ENCODE measurements around the gene DNAAF5.

The DNAAF5 gene

DNA sequence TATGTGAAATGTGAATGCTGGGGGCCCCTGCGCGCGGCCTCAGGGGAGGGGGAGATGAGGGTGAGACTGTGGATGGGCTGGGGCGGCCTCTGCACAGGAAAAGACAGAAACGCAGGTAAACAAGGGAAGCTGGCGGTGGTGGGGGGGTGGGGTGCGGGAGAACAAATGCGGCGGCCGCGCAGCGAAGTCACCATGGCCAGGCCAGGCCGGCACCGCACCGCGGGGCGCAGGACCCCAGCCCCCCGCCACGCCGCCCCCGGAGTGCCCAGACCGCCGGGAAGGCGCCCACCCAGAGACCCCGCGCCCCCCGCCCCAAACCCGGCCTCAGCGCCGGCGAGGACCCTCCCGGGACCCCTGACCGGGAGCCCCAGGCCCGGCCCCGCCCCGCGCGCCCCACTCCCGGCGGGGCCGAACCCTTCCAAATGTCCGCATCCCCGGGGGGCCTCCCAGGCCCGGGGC, 14.5 kb upstream of the DNAAF5 start:
- Histone ChIP-seq H3K36me3 (peaks cover 0 to 14% (median 0%) of the 10 kb centered on the region in 11 experiments; a peak in 3 of 22 replicates), H3K27me3 (peaks cover 6 to 30% (median 17%) of the 10 kb centered on the region in 11 experiments; a peak in 20 of 22 replicates), H3K4me1 (peaks cover 0 to 34% (median 10%) of the 10 kb centered on the region in 10 experiments; a peak in 12 of 20 replicates), H3K4me3 (peak overlapping the region in 3 of 10 experiments; percentile 25 to 39 (median 33); a peak in 3 of 20 replicates), H3K4me2 (peak overlapping the region in 9 of 11 experiments; percentile 25 to 48 (median 42); a peak in 9 of 22 replicates), H3K9ac (no peak overlapping the region), H3K27ac (no peak overlapping the region), H3K9me3 (replicated peaks in 1 of 11) (peaks cover 0 to 4% (median 0%) of the 10 kb centered on the region in 11 experiments; a peak in 1 of 22 replicates), H4K20me1 (peaks cover 0 to 13% (median 0%) of the 10 kb centered on the region in 11 experiments; a peak in 7 of 22 replicates)
- TF ChIP-seq Cebpa-rat (IDR thresholded peaks at IDR 0.05), result no peak

DNA sequence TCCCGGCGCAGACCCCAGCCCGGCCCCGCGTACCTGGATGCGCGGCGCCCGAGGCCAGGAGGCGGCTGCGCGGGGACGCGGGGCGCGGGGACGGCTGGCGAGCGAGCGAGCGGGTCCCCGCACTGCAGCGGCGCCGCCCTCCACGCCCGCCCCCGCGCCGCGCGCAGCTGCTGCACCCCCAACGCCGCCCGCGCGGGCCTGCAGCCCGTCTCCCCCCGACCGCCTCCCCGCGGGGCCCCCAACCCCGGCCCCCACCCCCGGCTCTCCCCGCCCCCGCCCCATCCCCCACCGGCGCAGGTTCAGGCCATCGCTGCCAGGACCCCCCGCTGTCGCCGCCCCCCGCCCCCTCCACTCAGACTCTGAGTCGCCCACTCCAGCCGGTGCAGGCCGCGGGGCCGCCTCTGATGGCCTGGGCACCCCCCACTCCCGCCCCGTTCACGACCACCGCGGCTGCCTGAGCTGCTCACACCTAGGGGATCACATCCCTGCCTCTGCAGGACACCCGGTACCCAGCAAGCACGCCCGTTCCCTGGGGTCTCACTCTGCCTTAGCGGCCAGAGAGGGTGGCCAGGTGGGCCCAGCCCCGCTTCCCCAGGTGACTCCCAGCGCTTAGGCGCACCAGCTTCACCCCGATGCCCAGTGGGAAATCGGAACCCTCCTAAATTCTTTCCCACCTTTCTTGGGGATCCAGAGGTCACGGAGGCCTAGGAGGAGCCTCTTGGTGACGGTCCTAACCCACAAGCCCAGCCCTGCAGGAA, 13.9 kb upstream of the DNAAF5 start:
- peaks cover 0 to 37% (median 11%) of the 10 kb centered on the region in 10 experiments; a peak in 14 of 20 replicates for H3K4me1 ChIP-seq
- H3K9ac ChIP-seq, result no peak overlapping the region
- H3K27ac ChIP-seq, result no peak overlapping the region
- H3K4me3 ChIP-seq, result peak overlapping the region in 3 of 10 experiments; percentile 25 to 39 (median 33); a peak in 3 of 20 replicates
- peaks cover 6 to 30% (median 17%) of the 10 kb centered on the region in 11 experiments; a peak in 20 of 22 replicates for H3K27me3 ChIP-seq
- H4K20me1 ChIP-seq, result peaks cover 0 to 13% (median 0%) of the 10 kb centered on the region in 11 experiments; a peak in 7 of 22 replicates
- TF ChIP-seq Cebpa-rat (IDR thresholded peaks at IDR 0.05), result no peak
- peak overlapping the region in 10 of 11 experiments; percentile 8 to 48 (median 38); a peak in 11 of 22 replicates for H3K4me2 ChIP-seq
- peaks cover 0 to 4% (median 0%) of the 10 kb centered on the region in 11 experiments; a peak in 1 of 22 replicates for H3K9me3 ChIP-seq (replicated peaks in 1 of 11)
- H3K36me3 ChIP-seq, result peaks cover 0 to 8% (median 0%) of the 10 kb centered on the region in 11 experiments; a peak in 3 of 22 replicates

DNA sequence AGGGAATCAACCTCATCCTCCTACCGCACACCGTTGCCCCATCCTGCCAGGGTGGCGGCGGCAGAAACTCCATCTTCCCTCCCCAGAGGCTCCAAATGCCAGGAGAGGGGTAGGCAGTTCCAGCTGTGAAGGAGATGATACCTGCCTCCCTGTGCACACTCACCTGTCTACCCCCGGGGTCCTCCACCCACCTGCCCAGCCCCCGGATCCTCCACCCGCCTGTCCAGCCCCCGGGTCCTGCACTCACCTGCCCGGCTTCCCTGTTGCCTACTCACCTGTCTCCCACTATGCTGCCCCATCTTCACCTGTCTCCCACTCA, 13.4 kb upstream of the DNAAF5 start:
- Histone ChIP-seq H3K9ac (no peak overlapping the region), H3K4me1 (peaks cover 0 to 40% (median 14%) of the 10 kb centered on the region in 10 experiments; a peak in 14 of 20 replicates), H3K27me3 (peaks cover 6 to 30% (median 17%) of the 10 kb centered on the region in 11 experiments; a peak in 20 of 22 replicates), H3K9me3 (replicated peaks in 1 of 11) (peaks cover 0 to 4% (median 0%) of the 10 kb centered on the region in 11 experiments; a peak in 1 of 22 replicates), H3K4me2 (peak overlapping the region in 2 of 11 experiments; percentile 8 to 10; a peak in 3 of 22 replicates), H3K4me3 (no peak overlapping the region), H3K27ac (no peak overlapping the region), H4K20me1 (peaks cover 0 to 13% (median 0%) of the 10 kb centered on the region in 11 experiments; a peak in 7 of 22 replicates), H3K36me3 (peaks cover 0 to 6% (median 0%) of the 10 kb centered on the region in 11 experiments; a peak in 3 of 22 replicates)
- no peak for TF ChIP-seq Cebpa-rat (IDR thresholded peaks at IDR 0.05)

DNA sequence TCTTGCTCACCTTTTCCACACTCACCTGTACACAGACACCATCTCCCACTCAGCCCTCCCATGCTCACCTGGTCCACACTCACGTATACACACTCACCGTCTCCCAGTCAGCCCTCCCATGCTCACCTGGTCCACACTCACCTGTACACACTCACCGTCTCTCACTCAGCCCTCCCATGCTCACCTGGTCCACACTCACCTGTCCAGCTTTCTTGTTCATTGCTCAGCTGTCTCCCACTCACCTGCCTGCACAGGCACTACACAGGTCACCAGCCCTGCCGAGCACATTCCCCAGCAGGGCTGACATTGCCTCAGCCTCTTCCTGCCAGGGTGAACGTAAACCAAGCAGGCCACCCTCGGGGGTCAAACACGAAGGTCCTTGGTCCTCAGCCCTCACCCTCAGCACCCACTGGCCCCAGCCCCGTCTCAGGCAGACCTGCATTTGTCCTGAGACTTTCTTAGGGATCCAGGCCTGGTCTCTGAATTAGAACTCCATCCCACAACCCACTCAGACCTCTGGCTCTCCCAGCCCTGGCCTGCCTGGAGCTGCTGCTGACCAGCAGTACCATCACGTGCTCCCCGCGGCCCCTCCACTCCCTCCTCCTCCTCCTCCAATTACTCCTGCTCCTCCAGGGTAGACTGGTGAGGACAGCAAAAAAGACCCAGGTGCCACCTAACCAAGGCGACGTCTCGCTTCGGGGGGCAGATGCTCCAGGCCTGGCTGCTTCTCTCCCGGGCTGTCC, 12.8 kb upstream of the DNAAF5 start:
- H3K27me3 ChIP-seq, result peaks cover 6 to 30% (median 17%) of the 10 kb centered on the region in 11 experiments; a peak in 20 of 22 replicates
- H4K20me1 ChIP-seq, result peaks cover 0 to 13% (median 0%) of the 10 kb centered on the region in 11 experiments; a peak in 7 of 22 replicates
- no peak overlapping the region for H3K9ac ChIP-seq
- H3K4me1 ChIP-seq, result peaks cover 0 to 40% (median 14%) of the 10 kb centered on the region in 10 experiments; a peak in 14 of 20 replicates
- peaks cover 0 to 6% (median 0%) of the 10 kb centered on the region in 11 experiments; a peak in 3 of 22 replicates for H3K36me3 ChIP-seq
- no peak overlapping the region for H3K4me2 ChIP-seq
- peaks cover 0 to 4% (median 0%) of the 10 kb centered on the region in 11 experiments; a peak in 1 of 22 replicates for H3K9me3 ChIP-seq (replicated peaks in 1 of 11)
- no peak overlapping the region for H3K27ac ChIP-seq
- TF ChIP-seq Cebpa-rat (IDR thresholded peaks at IDR 0.05), result no peak
- H3K4me3 ChIP-seq, result no peak overlapping the region

DNA sequence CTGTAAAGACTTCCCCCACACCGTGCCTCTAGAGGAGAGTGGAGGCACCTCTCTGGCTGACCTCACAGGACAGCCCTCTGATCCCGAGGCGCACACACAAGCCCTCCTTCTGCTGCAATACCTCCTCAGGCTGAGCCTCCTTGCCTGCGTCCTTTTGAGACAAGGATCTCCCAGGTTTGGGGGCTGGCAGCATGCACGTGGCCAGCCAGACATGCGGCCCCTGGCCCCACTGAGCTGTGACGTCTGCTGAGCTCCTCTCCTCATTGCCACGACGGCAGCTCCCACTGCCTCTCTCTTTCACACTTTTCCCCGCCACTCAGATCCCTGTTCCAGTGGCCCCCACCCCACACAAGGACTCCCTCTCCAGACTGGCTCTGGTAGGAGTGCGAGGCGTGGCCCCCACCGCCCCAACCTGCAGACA, 12.2 kb upstream of the DNAAF5 start:
- Histone ChIP-seq H3K4me2 (no peak overlapping the region), H3K4me3 (no peak overlapping the region), H3K27ac (no peak overlapping the region), H3K27me3 (peaks cover 6 to 30% (median 17%) of the 10 kb centered on the region in 11 experiments; a peak in 20 of 22 replicates), H3K4me1 (peaks cover 0 to 41% (median 14%) of the 10 kb centered on the region in 10 experiments; a peak in 14 of 20 replicates), H3K36me3 (peaks cover 0 to 6% (median 0%) of the 10 kb centered on the region in 11 experiments; a peak in 3 of 22 replicates), H3K9ac (no peak overlapping the region), H4K20me1 (peaks cover 0 to 13% (median 0%) of the 10 kb centered on the region in 11 experiments; a peak in 7 of 22 replicates), H3K9me3 (replicated peaks in 1 of 11) (peaks cover 0 to 4% (median 0%) of the 10 kb centered on the region in 11 experiments; a peak in 1 of 22 replicates)
- TF ChIP-seq Cebpa-rat (IDR thresholded peaks at IDR 0.05), result no peak

DNA sequence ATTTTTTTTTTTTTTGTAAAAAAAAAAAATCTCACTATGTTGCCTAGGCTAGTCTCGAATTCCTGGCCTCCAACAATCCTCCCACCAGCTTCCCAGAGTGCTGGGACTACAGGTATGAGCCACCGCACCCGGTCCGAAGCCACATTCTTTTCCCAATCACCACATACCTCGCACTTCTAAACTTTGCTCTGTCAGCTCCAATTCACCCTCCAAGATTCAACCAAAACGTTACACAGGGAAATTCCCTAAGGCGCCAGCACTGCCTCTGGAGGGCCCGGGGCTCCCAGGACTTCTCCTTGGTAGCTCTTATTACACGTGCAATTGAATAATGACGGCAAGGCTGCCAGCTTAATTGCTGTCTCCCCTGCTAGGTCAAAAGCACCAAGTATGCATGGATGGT, 10.3 kb upstream of the DNAAF5 start:
- H3K27me3 ChIP-seq, result peaks cover 6 to 26% (median 17%) of the 10 kb centered on the region in 11 experiments; a peak in 20 of 22 replicates
- no peak overlapping the region for H3K9ac ChIP-seq
- H3K36me3 ChIP-seq, result peaks cover 0 to 9% (median 0%) of the 10 kb centered on the region in 11 experiments; a peak in 4 of 22 replicates
- no peak overlapping the region for H3K27ac ChIP-seq
- peak overlapping the region in 2 of 11 experiments; percentile 9 to 24; a peak in 2 of 22 replicates for H3K4me2 ChIP-seq
- H4K20me1 ChIP-seq, result peaks cover 0 to 13% (median 0%) of the 10 kb centered on the region in 11 experiments; a peak in 7 of 22 replicates
- no peak overlapping the region for H3K4me3 ChIP-seq
- no peak for TF ChIP-seq Cebpa-rat (IDR thresholded peaks at IDR 0.05)
- H3K9me3 ChIP-seq (replicated peaks in 1 of 11), result peaks cover 3 to 11% (median 6%) of the 10 kb centered on the region in 11 experiments; a peak in 18 of 22 replicates
- peaks cover 0 to 33% (median 17%) of the 10 kb centered on the region in 10 experiments; a peak in 13 of 20 replicates for H3K4me1 ChIP-seq

DNA sequence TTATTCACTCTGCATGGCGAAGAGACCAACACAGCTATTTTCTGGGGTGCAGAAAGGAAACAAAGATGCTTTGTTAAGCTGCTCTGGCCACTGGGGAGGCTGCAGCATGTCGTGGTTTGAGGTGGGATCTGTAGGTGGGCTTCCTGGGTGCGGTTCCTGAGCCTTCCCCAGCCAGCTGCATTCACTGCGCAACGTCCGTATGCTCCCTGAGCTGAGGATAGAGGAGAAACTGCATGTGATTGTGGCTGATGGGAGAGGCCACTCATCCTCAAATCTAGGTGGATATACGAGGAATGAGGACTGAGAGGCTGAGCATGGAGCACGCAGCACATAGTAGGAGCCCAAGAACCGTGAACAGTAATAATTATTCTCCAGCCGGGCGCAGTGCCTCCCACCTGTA, 9.9 kb upstream of the DNAAF5 start:
- no peak overlapping the region for H3K9ac ChIP-seq
- peaks cover 0 to 13% (median 2%) of the 10 kb centered on the region in 11 experiments; a peak in 10 of 22 replicates for H3K36me3 ChIP-seq
- H3K9me3 ChIP-seq (replicated peaks in 1 of 11), result peaks cover 7 to 15% (median 10%) of the 10 kb centered on the region in 11 experiments; a peak in 20 of 22 replicates
- peaks cover 6 to 24% (median 17%) of the 10 kb centered on the region in 11 experiments; a peak in 20 of 22 replicates for H3K27me3 ChIP-seq
- no peak overlapping the region for H3K27ac ChIP-seq
- H3K4me1 ChIP-seq, result peaks cover 0 to 32% (median 17%) of the 10 kb centered on the region in 10 experiments; a peak in 13 of 20 replicates
- TF ChIP-seq Cebpa-rat (IDR thresholded peaks at IDR 0.05), result no peak
- H3K4me3 ChIP-seq, result no peak overlapping the region
- H4K20me1 ChIP-seq, result peaks cover 0 to 13% (median 0%) of the 10 kb centered on the region in 11 experiments; a peak in 7 of 22 replicates
- peak overlapping the region in 3 of 11 experiments; percentile 9 to 26 (median 24); a peak in 3 of 22 replicates for H3K4me2 ChIP-seq

All from BLaER1 treated with 17β-estradiol and CSF1 and Interleukin-3, amounts not matched to agents 10 nM and 100 nM (cell line).